Lung (tissue), 12 donors: ENCODE measurements around the gene TRPM4. TPM values are rescaled to one million over a fixed set of nuclear protein-coding genes. Genes with fewer than 3 reads are reported as not detected.

Experiments
- ATAC-seq: fragments of 200-7000 bp; cut with Tn5 transposase; one replicate; pipeline ENCODE4 v1.9.1; 2020; ENCODE audit warnings: moderate number of reproducible peaks; ENCODE audit not compliant: insufficient read depth, low FRiP score
- DNase-seq, 3 donors: peaks; one replicate each; pipeline ENCODE4 v3.0.0-alpha.2; 2013 to 2017
- H3K27ac ChIP-seq, 2 donors: one replicate each; pipeline ENCODE4 v1.5.1; 2013; ENCODE audit warnings: mild to moderate bottlenecking in 2 of 2, moderate library complexity in 2 of 2, control low read depth in 1 of 2, inconsistent platforms in 1 of 2, low read depth in 1 of 2, low read length in 1 of 2
- H3K27me3 ChIP-seq, 3 donors: one replicate each; pipeline ENCODE4 v1.5.1; 2013; ENCODE audit warnings: low read length in 2 of 3; ENCODE audit not compliant: control insufficient read depth in 3 of 3, insufficient read depth in 3 of 3
- H3K36me3 ChIP-seq, 4 donors: one replicate each; pipeline ENCODE4 v1.5.1; 2013; ENCODE audit warnings: low read length in 4 of 4, mild to moderate bottlenecking in 1 of 4, moderate library complexity in 1 of 4; ENCODE audit not compliant: control insufficient read depth in 4 of 4, insufficient read depth in 4 of 4
- H3K4me1 ChIP-seq, 5 donors: one replicate each; pipeline ENCODE4 v1.5.1; 2013; ENCODE audit warnings: low read length in 5 of 5, mild to moderate bottlenecking in 2 of 5, moderate library complexity in 1 of 5; ENCODE audit not compliant: control insufficient read depth in 5 of 5, insufficient read depth in 5 of 5
- H3K4me3 ChIP-seq: one replicate; pipeline ENCODE4 v1.5.1; 2013; ENCODE audit warnings: mild to moderate bottlenecking, control low read depth, moderate library complexity
- H3K9ac ChIP-seq, 2 donors: one replicate each; pipeline ENCODE4 v1.5.1; 2013; ENCODE audit warnings: low read length in 2 of 2, control low read depth in 1 of 2; ENCODE audit not compliant: insufficient read depth in 1 of 2
- H3K9me3 ChIP-seq, 4 donors: one replicate each; pipeline ENCODE4 v1.5.1; 2013; ENCODE audit warnings: low read length in 3 of 4, mild to moderate bottlenecking in 1 of 4, moderate library complexity in 1 of 4; ENCODE audit not compliant: control insufficient read depth in 4 of 4, insufficient read depth in 3 of 4
- WGBS, 2 donors: extraction: QIAGEN DNeasy Blood & Tissue Kit; methylation state at CpG; one replicate each; pipeline ENCODE4 v1.1.7; 2013; 5-methylcytosine and 5-hydroxymethylcytosine counted together
- polyA plus RNA-seq, 2 donors: library from polyadenylated mRNA; stranded (reverse); fragments of 200-250 nt; gene quantifications; one replicate each; pipeline ENCODE4 v1.2.1, GENCODE V29; 2013
- total RNA-seq, 2 donors: library from RNA; depleted of rRNA in 1 of 2; stranded (reverse); fragments of >200 nt in 1 of 2; gene quantifications; one replicate each; pipeline ENCODE4 v1.2.1, GENCODE V29; 2014 to 2021
- TF ChIP-seq, protein P1 (sequence below): IDR thresholded peaks from 2 replicates; pipeline ENCODE4 v1.5.1; 2012; ENCODE audit warnings: mild to moderate bottlenecking; ENCODE audit errors: control extremely low read depth, extremely low read depth
- donor health status: control.
- donor health status: control.
- donor health status: Bipolar disorder and iron deficiency.
- donor health status: healthy.
- donor health status: DM: yes; HTN: yes; CAD: no.

Gene TRPM4
- total and polyA plus RNA-seq, 4 donors = 15.6 to 70.1 (median 22.4) TPM

DNA sequence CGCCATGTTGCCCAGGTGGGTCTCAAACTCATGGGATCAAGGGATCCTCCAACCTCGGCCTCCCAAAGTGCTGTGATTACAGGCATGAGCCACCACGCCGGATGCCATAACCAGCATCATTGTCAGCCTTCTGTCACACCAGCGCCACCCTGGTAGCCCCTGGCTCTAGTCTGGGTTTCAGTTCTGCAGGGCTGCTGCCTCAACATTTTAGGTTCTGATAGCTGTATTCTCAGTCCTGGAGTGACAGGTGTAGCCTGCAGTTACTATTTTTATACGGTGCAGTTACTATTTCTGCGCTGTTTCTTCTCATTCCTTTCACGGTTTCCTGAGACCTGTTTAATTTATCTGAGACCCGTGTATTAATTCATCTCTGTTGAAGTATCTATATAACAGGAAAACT lies 57.1 kb downstream of the TRPM4 start:
- no peak overlapping the region for H3K9ac ChIP-seq
- no peak for ATAC-seq
- no peak overlapping the region for H3K4me3 ChIP-seq
- H3K36me3 ChIP-seq = peaks cover 0 to 9% (median 1%) of the 10 kb centered on the region in 4 donors
- 90 to 91% methylated on average over 9 of the region's 9 CpGs for WGBS, 2 donors
- TF ChIP-seq, protein P1, sequence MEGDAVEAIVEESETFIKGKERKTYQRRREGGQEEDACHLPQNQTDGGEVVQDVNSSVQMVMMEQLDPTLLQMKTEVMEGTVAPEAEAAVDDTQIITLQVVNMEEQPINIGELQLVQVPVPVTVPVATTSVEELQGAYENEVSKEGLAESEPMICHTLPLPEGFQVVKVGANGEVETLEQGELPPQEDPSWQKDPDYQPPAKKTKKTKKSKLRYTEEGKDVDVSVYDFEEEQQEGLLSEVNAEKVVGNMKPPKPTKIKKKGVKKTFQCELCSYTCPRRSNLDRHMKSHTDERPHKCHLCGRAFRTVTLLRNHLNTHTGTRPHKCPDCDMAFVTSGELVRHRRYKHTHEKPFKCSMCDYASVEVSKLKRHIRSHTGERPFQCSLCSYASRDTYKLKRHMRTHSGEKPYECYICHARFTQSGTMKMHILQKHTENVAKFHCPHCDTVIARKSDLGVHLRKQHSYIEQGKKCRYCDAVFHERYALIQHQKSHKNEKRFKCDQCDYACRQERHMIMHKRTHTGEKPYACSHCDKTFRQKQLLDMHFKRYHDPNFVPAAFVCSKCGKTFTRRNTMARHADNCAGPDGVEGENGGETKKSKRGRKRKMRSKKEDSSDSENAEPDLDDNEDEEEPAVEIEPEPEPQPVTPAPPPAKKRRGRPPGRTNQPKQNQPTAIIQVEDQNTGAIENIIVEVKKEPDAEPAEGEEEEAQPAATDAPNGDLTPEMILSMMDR = no peak
- peaks cover 0 to 16% (median 0%) of the 10 kb centered on the region in 5 donors for H3K4me1 ChIP-seq
- no peak for DNase-seq
- no peaks in the 10 kb centered on the region for H3K27me3 ChIP-seq
- H3K9me3 ChIP-seq = no peaks in the 10 kb centered on the region
- no peak overlapping the region for H3K27ac ChIP-seq

DNA sequence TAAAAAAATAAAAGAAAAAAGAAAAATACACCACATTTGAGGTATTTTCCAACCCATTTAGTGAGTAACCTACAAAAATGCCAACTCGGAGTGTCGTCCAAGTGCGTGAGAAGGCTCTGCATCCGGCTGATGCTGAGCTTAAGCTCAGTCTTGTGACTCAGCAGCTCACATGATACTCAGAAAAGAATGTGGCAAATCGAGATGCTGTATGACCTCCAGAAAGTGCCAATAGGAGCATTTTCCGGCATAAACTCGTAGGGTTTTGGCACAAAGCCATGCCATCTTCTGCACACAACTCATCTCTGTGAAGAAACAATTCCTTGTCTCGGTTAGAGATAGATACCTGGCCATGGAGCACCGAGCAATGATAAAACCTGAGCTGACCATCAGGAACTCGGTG lies 58.5 kb downstream of the TRPM4 start:
- Histone ChIP-seq H3K27ac (no peak overlapping the region), H3K27me3 (no peaks in the 10 kb centered on the region), H3K4me1 (peaks cover 0 to 14% (median 0%) of the 10 kb centered on the region in 5 donors), H3K9ac (no peak overlapping the region), H3K9me3 (no peaks in the 10 kb centered on the region), H3K36me3 (peaks cover 0 to 5% (median 1%) of the 10 kb centered on the region in 4 donors), H3K4me3 (no peak overlapping the region)
- TF ChIP-seq, protein P1 = no peak
- ATAC-seq (no peak), DNase-seq (no peak)
- 71 to 81% methylated on average over 10 of the region's 10 CpGs for WGBS, 2 donors

DNA sequence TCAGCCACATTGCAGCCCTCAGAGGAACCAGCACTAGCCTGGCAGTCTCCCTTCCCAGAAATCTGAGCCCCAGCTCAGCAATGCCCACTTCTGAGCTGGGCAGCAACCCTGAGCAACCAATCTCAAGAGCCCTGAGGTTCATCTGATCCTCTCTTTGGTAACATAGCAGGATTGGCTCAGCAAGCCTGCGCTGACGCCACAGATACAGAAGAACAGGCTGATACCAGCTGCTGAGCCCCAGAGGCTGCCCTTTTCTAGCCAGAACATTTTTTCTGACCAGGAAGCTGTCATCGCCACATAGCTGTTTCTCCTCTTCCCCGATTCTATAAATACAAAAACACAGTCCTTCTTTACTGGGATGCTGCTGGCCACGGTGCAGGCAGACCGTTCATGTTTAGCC lies 59.8 kb downstream of the TRPM4 start:
- ATAC-seq (no peak), DNase-seq (peak; percentile 32 to 45 (median 44))
- WGBS, 2 donors = 74 to 75% methylated on average over 6 of the region's 6 CpGs
- TF ChIP-seq, protein P1 = no peak
- Histone ChIP-seq H3K27ac (peak overlapping the region in 1 of 2 donors; percentile 34), H3K9ac (no peak overlapping the region), H3K4me3 (no peak overlapping the region), H3K9me3 (no peaks in the 10 kb centered on the region), H3K27me3 (no peaks in the 10 kb centered on the region), H3K4me1 (peaks cover 0 to 2% (median 0%) of the 10 kb centered on the region in 5 donors), H3K36me3 (no peaks in the 10 kb centered on the region)

DNA sequence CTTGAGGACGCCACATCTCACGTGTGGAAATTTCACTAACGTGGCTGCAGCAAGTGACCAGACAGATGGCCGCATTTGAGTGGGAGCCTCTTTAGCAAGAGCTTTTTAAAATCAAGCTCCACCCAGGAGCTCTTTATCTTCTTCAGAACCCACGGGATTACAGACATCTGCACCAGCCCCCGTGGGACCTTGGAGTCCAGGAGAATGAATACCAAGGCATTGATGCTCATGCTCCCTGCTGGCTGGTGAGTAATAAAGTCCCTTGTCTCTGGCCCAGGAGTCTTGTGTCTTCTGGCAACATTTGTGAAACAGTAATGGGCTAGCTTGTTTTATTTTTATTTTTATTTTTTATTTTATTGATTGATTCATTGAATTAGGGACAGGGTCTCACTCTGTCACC lies 64.4 kb downstream of the TRPM4 start:
- H3K27me3 ChIP-seq = no peaks in the 10 kb centered on the region
- peaks cover 0 to 2% (median 0%) of the 10 kb centered on the region in 5 donors for H3K4me1 ChIP-seq
- no peak overlapping the region for H3K27ac ChIP-seq
- H3K4me3 ChIP-seq = no peak overlapping the region
- WGBS, 2 donors = 83 to 86% methylated on average over 6 of the region's 6 CpGs
- no peak overlapping the region for H3K9ac ChIP-seq
- ATAC-seq = no peak
- H3K36me3 ChIP-seq = no peaks in the 10 kb centered on the region
- no peaks in the 10 kb centered on the region for H3K9me3 ChIP-seq
- TF ChIP-seq, protein P1 = no peak
- no peak for DNase-seq
